RWPE2 (cell line): ENCODE results near the gene COG1.

Source experiments
- ATAC-seq: fragments of 200-7000 bp; cut with Tn5 transposase; 3 replicates; pipeline ENCODE4 v1.9.1; 2021; ENCODE audit warnings: low read depth
- DNase-seq: peaks from one replicate; pipeline ENCODE4 v3.0.0-alpha.2; 2020; ENCODE audit warnings: low spot score
- H3K27ac ChIP-seq: fragments of 450-650 bp; 2 replicates; pipeline ENCODE4 v1.5.1; 2017; ENCODE audit warnings: mild to moderate bottlenecking; ENCODE audit not compliant: poor library complexity, severe bottlenecking
- H3K27me3 ChIP-seq: fragments of 250-450 bp; sonication (Bioruptor Pico); 2 replicates; pipeline ENCODE4 v1.5.1; 2021; ENCODE audit warnings: mild to moderate bottlenecking, moderate library complexity; ENCODE audit not compliant: insufficient read depth, poor library complexity, severe bottlenecking
- H3K36me3 ChIP-seq: fragments of 250-450 bp; sonication (Bioruptor Pico); 2 replicates; pipeline ENCODE4 v1.5.1; 2020; ENCODE audit warnings: low read depth, mild to moderate bottlenecking, moderate library complexity
- H3K4me1 ChIP-seq: fragments of 250-450 bp; sonication (Bioruptor Pico); 2 replicates; pipeline ENCODE4 v1.5.1; 2021; ENCODE audit warnings: mild to moderate bottlenecking, moderate library complexity; ENCODE audit not compliant: insufficient read depth, poor library complexity, severe bottlenecking
- H3K4me3 ChIP-seq: fragments of 250-450 bp; sonication (Bioruptor Pico); 2 replicates; pipeline ENCODE4 v1.5.1; 2021; ENCODE audit warnings: mild to moderate bottlenecking, moderate library complexity; ENCODE audit not compliant: severe bottlenecking
- H3K9me3 ChIP-seq: fragments of 250-450 bp; sonication (Bioruptor Pico); 2 replicates; pipeline ENCODE4 v1.5.1; 2021; ENCODE audit warnings: mild to moderate bottlenecking, moderate library complexity; ENCODE audit not compliant: severe bottlenecking
- TF ChIP-seq, protein P1 (sequence below): fragments of 450-650 bp; IDR thresholded peaks from one replicate; pipeline ENCODE4 v1.5.1; 2017; ENCODE audit warnings: mild to moderate bottlenecking, moderate library complexity; ENCODE audit not compliant: poor library complexity, severe bottlenecking

Gene COG1

DNA sequence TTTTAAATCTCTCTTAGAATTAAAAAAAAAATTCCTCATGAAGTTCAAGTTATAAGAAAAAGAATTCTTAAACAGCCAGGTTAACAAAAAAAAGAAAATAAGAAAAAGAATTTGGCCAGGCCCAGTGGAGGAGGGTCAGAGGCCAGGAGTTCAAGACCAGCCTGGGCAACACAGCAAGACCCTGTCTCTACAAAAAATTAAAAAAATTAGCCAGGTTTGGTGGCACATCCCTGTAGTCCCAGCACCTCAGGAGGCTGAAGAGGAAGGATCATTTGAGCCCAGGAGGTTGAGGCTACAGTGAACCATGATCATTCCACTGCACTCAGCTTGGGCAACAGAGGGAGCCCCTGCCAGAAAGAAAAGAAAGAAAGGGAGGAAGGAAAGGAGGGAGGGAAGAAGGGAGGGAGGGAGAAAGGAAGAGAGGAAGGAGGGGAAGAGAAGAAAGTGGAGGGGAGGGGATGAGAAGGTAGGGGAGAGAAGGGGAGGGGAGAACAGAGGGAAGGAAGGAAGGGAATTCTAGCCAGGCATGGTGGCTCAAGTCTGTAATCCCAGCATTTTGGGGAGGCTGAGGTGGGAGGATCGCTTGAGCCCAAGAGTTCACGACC, 30.9 kb downstream of the COG1 start:
- H3K9me3 ChIP-seq, result no peaks in the 10 kb centered on the region
- peaks cover 56% of the 10 kb centered on the region for H3K36me3 ChIP-seq
- ATAC-seq (no peak), DNase-seq (no peak)
- H3K27ac ChIP-seq, result no peak overlapping the region
- H3K4me3 ChIP-seq, result no peak overlapping the region
- peaks cover 35% of the 10 kb centered on the region for H3K4me1 ChIP-seq
- H3K27me3 ChIP-seq, result no peaks in the 10 kb centered on the region
- TF ChIP-seq, protein P1, sequence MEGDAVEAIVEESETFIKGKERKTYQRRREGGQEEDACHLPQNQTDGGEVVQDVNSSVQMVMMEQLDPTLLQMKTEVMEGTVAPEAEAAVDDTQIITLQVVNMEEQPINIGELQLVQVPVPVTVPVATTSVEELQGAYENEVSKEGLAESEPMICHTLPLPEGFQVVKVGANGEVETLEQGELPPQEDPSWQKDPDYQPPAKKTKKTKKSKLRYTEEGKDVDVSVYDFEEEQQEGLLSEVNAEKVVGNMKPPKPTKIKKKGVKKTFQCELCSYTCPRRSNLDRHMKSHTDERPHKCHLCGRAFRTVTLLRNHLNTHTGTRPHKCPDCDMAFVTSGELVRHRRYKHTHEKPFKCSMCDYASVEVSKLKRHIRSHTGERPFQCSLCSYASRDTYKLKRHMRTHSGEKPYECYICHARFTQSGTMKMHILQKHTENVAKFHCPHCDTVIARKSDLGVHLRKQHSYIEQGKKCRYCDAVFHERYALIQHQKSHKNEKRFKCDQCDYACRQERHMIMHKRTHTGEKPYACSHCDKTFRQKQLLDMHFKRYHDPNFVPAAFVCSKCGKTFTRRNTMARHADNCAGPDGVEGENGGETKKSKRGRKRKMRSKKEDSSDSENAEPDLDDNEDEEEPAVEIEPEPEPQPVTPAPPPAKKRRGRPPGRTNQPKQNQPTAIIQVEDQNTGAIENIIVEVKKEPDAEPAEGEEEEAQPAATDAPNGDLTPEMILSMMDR, result no peak

DNA sequence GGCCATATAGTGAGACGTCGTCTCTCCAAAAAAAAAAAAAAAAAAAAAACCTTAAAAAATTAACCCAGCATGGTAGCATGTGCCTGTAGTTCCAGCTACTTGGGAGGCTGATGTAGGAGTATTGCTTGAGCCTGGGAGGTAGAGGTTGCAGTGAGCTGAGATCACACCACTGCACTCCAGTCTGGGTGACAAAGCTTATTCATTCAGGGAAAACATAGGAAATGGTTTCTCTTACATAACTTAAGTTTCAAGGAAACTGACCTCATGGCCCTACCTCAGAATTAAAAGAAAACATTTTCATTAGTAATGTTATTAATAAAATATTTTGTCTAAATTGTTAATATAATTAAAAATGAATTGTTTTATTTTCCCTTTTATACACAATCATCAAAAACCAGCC, 31.4 kb downstream of the COG1 start:
- H3K4me1 ChIP-seq, result peaks cover 40% of the 10 kb centered on the region
- no peak overlapping the region for H3K4me3 ChIP-seq
- TF ChIP-seq, protein P1, result no peak
- H3K27me3 ChIP-seq, result no peaks in the 10 kb centered on the region
- H3K9me3 ChIP-seq, result no peaks in the 10 kb centered on the region
- H3K27ac ChIP-seq, result peak overlapping the region; percentile 9
- ATAC-seq (no peak), DNase-seq (no peak)
- H3K36me3 ChIP-seq, result peaks cover 54% of the 10 kb centered on the region

DNA sequence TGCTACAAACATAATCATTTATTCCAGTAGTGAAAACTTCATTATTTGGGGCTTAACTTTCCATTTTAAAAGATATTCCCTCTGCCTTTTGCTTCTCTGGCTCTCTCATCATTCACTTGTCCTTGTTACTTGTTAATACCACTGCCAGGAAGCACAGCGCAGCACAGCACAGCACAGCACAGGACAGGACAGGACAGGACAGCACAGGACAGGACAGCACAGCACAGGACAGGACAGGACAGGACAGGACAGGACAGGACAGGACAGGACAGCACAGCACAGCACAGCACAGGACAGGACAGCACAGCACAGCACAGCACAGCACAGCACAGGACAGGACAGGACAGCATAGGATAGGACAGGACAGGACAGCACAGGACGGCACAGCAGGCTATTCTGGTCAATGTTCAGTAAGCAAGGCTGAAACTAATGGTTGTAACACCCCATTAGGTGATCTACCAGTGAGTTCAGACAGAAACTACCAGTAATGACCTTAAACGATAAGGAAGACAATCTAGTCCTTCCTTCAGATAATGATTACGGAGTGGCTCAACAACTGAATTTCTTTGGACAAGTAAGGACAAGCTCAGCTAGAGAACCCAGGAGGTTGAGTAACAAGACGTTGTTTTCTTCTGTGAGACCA, 31.9 kb downstream of the COG1 start:
- Histone ChIP-seq H3K36me3 (peaks cover 53% of the 10 kb centered on the region), H3K27me3 (no peaks in the 10 kb centered on the region), H3K9me3 (no peaks in the 10 kb centered on the region), H3K4me1 (peaks cover 42% of the 10 kb centered on the region), H3K4me3 (no peak overlapping the region), H3K27ac (peak overlapping the region; percentile 9)
- no peak for DNase-seq
- ATAC-seq, result 0 out of 3 replicates have a peak, but pooled peaks have one; percentile 24
- TF ChIP-seq, protein P1, result no peak

DNA sequence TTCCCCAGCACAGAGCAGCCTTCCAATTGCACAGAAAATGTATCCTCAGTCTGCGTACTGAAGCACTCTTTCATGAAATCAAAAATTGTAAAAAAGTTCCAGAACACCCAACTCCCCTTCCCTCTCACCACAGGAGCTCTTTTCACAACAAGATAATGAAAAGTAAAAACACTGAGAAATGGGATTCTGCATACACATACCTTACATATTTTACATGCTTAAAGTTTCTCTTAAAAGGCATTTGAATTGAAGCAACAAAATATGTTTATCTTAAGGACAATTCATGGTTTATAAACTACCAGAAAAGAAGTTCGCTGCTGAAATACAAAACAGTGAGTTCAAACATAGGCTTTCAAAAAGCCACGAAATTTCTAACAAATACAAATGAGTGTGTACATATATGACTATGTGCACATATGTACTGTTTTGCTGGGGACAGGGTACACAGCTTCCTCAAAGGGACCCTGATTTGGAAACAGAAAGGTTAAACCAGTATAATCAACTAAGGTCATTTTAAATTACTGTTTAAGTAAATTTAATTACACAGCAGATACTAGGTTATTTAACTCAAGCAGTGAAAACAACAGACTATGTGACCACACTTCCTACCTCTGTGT, 33.8 kb downstream of the COG1 start:
- peak overlapping the region; percentile 49 for H3K27ac ChIP-seq
- TF ChIP-seq, protein P1, result no peak
- no peak overlapping the region for H3K4me3 ChIP-seq
- DNase-seq (no peak), ATAC-seq (no peak)
- no peaks in the 10 kb centered on the region for H3K27me3 ChIP-seq
- H3K9me3 ChIP-seq, result no peaks in the 10 kb centered on the region
- H3K36me3 ChIP-seq, result peaks cover 41% of the 10 kb centered on the region
- peaks cover 49% of the 10 kb centered on the region for H3K4me1 ChIP-seq
